Suppressor macrophage treated with lipopolysaccharide for 1 hour (primary cell): ENCODE data around the gene EBP.
"Not testable (repeated sequence)": the region's sequence is repeated elsewhere in the genome, so short reads cannot be mapped to it uniquely, and the experiment has no call there.

Experiments
- DNase-seq, 3 donors: peaks; one replicate each; pipeline ENCODE4 v3.0.0-alpha.2; 2020 to 2022

Gene EBP

DNA sequence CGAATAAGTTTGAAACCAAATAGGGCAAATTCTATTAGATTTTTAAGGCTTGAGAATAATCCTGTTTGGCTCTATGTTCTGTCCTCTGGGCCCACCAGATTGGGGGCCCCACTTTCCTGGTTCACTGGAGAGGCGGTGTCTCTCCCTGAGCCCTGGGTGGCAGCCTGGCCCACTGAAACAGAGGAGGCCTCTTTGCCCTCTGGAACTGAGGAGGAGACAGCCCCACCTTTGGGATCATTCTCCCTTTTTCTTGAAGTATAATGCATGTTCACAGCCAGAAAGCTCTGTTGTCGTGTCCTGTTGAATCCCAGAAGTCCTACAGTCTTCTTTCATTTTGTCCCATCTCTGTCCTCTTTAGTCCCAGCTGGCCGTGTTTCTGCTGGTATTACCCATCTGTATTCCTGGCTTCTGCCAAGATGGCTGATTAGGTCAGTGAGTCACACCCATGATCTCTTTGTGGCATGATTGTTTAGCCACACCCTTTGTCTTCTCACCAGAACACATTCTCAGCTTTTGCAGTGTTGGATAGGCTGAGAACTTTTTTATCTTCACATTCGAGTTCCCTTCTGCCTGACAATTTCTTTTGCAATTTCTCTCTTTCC is 9.9 kb downstream of the EBP start:
- peak; percentile 26 to 54 (median 46) for DNase-seq

DNA sequence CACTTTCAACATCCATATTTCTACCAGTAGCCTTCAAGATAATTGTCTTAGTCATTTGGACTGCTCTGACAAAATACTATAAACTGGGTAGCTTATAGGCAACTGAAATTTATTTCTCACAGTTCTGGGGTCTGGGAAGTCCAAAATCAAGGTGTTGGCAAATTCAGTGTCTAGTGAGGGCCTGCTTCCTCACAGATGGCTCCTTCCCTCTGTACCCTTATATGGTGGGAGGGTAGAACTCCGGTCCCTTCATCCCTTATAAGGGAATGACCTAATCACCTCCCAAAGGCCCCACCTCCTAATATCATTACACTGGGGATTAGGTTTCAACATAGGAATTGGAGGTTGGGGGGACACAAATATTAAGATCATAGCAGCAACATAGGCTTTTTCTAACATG is 10.6 kb downstream of the EBP start:
- no peak for DNase-seq

GRCh38 chrX:48533165-48533564 is 11.6 kb downstream of the EBP start:
- DNase-seq = no peak

DNA sequence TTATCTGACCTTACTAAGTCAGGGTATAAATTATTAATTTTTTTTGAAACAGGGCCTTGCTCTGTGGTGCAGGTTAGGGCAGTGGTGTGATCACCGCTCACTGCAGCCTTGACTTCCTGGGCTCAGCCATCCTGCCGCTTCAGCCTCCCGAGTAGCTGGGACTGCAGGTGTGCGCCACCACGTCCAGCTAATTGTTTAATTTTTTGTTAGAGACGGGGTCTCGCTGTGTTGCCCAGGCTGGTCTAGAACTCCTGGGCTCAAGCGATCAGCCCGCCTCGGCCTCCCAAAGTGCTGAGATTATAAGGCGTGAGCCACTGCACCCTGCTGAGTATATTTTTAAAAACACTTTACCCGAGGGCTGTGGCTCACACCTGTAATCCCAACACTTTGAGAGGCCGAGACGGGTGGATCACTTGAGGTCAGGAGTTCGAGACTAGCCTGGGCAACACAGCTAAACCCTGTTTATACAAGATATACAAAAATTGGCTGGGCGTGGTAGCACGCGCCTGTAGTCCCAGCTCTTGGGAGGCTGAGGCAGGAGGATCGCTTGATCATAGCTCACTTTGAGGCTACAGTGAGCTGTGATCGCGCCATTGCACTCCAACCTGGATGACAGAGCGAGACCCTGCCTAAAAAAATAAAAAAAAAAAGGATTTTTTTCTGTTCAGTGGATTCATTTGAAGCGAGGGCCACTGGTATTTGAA is 17.2 kb downstream of the EBP start:
- no peak for DNase-seq

- DNase-seq = peak; percentile 96 to 97 (median 97)
Measured at GRCh38 chrX:48539345-48540027, 17.9 kb downstream of the EBP start, which contains the start of gene TBC1D25. TSS of gene TBC1D25 (plus strand) at chrX:48539714. CDS start at chrX:48539798, 84 bp downstream.

DNA sequence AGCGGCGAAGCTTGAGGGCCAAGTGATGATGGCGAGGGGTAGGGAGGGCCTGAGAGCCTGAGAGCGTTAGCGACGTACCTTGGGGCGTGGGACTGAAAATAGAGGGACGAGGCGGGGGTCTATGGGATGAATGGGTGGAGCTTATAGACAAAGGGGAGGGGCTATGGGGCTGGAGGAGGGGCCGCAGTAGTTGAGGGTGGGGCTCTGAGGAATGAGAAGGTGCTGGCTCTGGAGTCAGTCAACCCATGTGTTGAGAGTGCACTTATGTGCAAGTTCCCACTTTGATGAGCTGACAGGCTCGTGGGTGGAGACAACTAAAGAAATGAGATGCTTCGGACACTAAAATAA is 18.4 kb downstream of the EBP start:
- peak; percentile 51 to 66 (median 63) for DNase-seq

DNA sequence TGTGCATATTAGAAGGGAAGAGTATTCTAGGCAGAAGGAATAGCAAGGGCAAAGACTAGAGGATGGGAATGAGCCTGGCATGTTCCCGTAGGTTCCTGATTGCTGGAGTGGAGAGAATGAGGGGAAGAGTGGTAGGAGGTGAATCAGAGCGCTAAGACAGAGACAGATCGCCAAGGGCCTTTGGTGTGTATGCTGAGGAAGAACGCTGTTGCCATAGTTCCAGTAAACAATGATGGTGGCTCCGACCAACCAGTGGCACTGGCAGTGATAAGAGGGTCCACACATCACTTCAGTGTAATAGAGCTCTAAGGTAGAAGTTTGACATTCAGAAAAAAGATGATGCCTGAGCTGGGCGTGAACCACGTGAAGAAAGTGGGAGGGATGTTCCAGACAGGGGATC is 18.9 kb downstream of the EBP start:
- no peak for DNase-seq

GRCh38 chrX:48541140-48541814 is 19.7 kb downstream of the EBP start:
- no peak for DNase-seq

GRCh38 chrX:48548871-48549270 is 27.3 kb downstream of the EBP start:
- DNase-seq = no peak

- DNase-seq = not testable (repeated sequence)
Measured at GRCh38 chrX:48555731-48556325, 34.2 kb downstream of the EBP start.

DNA sequence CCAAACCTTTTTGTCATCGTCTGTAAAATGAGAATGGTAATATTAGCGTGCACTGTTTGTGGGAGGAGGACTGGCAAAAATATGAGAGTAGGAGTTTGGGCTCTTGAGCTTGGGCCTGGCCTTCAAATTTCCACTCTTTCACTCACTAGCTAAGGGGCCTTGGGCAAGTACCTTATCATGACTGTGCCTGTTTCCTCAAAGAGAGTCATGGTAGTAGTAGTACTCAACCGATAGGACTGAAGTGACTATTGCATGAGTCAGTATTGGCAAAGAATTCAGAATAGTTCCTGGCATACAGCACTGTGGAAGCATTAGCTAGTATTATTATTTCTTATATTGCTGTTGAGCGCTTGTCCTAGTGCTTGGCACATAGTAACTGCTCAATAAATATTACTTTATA is 36.7 kb downstream of the EBP start:
- DNase-seq = peak in 2 of 3 donors; percentile 32 to 69

GRCh38 chrX:48559636-48560035 is 38.0 kb downstream of the EBP start:
- no peak for DNase-seq

DNA sequence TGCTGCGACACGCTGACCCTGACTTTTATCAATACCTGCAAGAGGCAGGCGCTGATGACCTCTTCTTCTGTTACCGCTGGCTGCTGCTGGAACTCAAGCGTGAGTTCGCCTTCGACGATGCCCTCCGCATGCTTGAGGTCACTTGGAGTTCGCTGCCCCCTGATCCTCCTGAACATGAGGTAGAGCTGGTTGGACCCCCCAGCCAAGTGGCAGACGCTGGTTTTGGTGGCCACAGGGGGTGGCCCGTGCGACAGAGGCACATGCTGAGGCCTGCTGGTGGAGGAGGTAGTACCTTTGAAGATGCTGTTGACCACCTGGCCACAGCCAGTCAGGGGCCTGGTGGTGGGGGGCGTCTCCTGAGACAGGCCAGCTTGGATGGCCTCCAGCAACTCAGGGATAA is 38.4 kb downstream of the EBP start:
- no peak for DNase-seq

DNA sequence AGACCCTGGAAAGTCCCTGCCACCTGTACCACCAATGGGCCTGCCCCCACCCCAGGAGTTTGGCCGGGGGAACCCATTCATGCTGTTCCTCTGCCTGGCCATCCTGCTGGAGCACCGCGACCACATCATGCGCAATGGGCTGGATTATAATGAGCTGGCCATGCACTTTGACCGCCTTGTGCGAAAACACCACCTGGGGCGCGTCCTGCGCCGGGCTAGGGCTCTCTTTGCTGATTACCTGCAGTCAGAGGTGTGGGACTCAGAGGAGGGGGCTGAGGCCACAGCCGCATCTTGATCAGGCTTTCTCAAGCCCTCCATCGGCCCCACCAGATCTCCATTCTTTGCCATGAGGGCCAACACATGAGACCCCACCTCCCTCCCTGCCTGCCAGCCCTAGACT is 39.1 kb downstream of the EBP start:
- DNase-seq = no peak

- DNase-seq = peak; percentile 50 to 70 (median 65)
Measured at GRCh38 chrX:48569958-48570357, 48.4 kb downstream of the EBP start.

GRCh38 chrX:48573690-48574269 is 52.2 kb downstream of the EBP start:
- peak; percentile 60 to 69 (median 61) for DNase-seq

GRCh38 chrX:48574270-48575266 is 53.0 kb downstream of the EBP start, which contains the start of gene RBM3:
TSS of gene RBM3 (plus strand) at chrX:48574484. CDS start at chrX:48575181, 697 bp downstream.
- peak; percentile 92 to 94 (median 94) for DNase-seq

DNA sequence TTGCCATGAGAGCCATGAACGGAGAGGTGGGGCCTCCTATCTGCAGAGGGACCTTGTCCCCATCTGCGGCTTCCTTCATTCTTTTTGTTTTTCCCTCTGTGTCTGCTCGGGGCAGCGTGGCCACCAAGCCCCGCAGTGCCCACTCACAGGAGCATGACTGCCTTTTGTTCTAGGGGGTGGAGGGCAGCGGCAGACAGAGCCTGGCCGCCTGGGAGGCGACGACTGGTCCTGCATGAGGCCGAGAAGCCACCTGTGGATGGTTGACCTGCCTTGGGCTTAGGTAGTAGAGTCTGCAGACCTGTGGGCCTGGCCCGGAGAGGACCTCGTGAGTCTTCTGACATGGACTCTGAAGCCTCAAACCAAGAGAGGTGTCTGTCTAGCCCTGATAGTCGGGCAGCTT is 54.0 kb downstream of the EBP start:
- no peak for DNase-seq

DNA sequence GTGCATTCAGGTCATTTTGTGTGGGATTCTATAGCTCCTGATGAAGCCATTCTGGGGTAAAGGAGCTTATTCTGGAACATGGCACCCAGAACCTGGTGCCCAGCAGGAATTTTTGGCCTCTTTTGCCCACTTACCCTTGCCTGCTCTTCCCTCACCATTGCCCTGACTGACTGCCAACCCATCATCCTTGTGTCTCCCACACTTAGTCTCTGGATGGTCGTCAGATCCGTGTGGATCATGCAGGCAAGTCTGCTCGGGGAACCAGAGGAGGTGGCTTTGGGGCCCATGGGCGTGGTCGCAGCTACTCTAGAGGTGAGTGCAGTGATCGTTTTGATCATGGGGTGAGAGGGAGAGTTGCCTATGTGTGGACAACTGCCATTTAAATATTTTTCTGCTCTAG is 54.5 kb downstream of the EBP start:
- no peak for DNase-seq
